HG03342 (cell line): Measurements from ENCODE around the gene ZNF383.
A peak's percentile ranks its signal among the peaks of the same experiment; 100 is the strongest.
"Not testable (repeated sequence)": the region's sequence is repeated elsewhere in the genome, so short reads cannot be mapped to it uniquely, and the experiment has no call there.

Experiments used
- ATAC-seq: cut with Tn5 transposase; IDR thresholded peaks from one replicate; pipeline ENCODE4 v1.9.1; 2021; ENCODE audit warnings: mild to moderate bottlenecking, moderate library complexity; ENCODE audit not compliant: unreplicated experiment

Gene ZNF383

DNA sequence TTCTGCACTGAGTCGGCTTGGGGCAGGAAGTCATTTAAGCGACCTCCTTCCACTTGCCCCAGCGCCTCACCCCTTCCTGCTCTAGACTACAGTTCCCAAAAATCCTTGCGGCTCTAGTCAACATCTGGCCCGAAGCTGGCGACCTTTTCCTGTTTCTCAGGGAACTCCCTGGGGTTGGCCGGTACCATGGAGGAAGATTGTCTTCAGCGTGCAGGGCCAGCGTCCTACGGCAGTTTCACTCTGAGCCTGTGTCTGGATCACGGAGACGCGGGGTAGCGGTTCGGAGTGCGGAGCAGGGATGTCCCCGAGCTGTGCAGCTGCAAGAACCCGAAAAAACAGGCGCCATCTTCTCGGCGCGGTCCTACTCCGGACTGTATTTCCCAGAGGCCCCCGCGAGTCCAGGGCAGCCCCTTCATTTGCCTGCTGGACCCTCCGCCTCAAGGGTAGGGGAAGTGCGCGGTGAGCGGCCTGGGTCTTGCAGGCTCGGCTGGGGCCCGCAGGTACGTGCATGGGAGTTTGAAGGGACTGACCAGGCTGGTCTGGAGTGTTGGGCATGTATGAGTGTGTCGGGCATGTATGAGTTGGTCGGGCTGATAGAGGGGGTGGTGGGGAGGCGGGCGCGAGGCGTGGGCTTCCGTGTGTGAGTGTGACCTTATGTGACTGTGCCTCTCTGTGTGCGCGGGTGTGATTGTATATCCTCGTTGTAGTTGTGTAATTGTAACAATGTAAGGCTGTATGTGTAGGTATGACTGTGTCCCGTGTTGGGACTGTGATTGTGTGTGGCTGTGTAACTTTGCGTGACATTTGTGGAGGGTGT lies at the start of gene ZNF383:
Gene ZNF383 (plus strand): TSS at position 440 of the 817 bp plus-strand sequence. CDS start 12,240 bp downstream, outside the sequence.
- peak; percentile 84 for ATAC-seq

DNA sequence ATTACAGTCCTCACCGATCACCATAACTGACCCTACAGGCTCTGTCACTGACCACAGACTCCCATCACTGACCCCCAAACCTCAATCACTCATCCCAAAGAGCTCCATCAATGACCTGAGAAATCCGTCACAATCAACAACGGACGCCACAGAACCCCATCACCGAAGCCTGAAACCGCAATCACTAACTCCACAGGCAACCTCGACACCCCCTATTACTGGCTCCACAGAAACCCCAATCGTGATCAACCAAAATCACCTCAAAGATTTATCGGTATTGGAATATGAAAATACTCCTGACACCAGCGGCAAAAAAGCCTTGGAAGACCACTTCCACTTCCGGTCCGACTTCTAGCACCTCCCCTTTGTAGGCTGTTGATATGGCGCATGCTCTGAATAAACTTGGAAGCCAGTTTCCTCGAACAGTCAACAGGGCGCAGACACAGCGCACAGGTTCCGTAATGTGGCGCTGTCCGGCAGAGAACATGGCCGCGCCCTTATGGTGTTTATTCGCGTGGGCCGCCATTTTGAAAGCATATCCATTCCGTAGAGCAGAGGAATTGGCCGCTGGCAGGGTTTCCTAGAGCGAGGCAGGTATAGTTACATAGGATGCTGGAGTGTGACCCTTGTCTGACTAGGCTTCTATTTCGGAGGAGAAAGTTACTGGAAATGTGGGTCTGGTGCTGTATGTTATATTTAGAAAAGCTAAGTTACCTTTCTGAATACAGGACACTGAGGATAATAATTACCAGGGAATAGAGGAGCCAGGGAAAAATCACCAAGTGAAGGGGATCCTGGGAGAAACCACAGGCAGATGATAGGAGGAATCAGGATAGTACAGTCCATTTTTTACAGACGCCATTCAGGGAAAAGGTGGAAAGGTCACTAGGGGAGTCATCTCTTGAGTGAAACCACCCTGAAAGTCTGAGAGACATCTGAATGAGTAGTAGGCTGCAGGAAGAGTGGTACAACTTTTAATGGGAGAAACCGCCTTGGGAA lies 45.3 kb upstream of the ZNF383 start, which contains the start of gene ZNF585A:
Gene ZNF585A (minus strand): TSS at position 328 of the 999 bp plus-strand sequence. CDS start 2,785 bp downstream, outside the sequence.
- peak; percentile 94 for ATAC-seq

DNA sequence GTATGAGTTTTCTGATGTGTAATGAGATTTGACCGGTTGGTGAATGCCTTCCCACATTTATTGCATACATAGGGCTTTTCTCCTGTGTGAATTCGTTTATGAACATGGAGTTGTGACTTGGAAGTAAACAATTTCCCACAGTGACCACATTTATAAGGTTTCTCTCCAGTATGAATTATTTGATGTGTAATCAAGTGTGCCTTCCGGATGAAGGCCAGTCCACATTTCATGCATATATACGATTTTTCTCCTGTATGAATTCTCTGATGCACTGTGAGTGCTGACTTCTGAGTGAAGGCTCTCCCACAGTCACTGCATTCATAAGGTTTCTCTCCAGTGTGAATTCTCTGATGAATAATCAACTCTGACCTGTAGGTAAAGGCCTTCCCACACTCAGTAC lies 31.9 kb upstream of the ZNF383 start:
- ATAC-seq = not testable (repeated sequence)

DNA sequence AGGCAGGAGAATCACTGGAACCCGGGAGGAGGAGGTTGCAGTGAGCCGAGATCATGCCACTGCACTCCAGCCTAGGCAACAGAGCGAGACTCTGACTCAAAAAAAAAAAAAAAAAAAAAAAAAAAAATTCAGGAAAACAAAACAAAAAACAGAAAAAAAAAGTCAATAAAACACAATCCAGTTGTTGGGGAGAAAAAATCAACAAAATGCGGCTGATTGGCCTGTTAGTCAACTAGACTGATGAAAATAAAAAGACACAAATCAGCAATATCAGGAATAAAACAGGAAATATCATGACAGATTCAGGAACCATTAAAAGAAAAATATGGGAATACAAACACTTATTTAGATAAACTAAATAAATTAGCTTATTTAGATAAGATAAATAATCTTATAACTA lies 22.8 kb upstream of the ZNF383 start:
- not testable (repeated sequence) for ATAC-seq

DNA sequence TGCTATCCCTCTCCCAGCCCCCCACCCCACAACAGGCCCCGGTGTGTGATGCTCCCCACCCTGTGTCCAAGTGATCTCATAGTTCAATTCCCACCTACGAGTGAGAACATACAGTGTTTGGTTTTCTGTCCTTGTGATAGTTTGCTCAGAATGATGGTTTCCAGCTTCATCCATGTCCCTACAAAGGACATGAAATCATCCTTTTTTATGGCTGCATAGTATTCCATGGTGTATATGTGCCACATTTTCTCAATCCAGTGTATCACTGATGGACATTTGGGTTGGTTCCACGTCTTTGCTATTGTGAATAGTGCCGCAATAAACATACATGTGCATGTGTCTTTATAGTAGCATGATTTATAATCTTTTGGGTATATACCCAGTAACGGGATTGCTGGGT lies 20.9 kb upstream of the ZNF383 start:
- ATAC-seq = not testable (repeated sequence)

DNA sequence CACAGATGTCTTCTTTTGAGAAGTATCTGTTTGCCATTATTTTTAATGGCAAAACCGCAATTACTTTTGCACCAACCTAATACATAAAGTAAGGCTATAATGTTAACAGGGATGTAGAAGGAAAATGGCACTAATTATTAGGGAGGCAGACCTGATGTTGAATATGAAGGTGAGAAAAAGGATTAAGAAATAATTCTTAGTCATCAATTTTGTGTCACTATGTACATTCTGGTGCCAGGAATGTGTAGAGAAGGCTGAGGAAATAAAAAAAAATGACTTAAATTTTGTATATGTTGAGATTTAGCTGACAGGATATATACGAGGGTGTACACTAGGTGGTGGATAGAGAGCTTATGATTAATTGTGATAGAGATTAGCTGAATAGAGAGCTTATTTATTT lies 20.2 kb upstream of the ZNF383 start:
- no peak for ATAC-seq

DNA sequence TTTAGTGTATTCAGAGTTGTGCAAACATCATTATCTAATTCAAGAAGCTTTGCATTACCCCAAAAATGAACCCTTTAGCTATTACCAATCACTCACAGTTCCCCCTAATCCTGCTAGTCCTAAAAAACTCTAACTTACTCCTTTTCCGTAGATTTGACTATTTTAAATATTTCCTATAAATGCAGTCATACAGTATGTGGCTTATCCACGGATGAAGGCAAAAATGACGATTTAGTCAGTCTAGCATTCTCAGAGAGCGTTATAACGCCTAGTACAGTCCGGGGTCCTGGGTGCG lies 587 bp upstream of the ZNF383 start:
- peak; percentile 1 for ATAC-seq

DNA sequence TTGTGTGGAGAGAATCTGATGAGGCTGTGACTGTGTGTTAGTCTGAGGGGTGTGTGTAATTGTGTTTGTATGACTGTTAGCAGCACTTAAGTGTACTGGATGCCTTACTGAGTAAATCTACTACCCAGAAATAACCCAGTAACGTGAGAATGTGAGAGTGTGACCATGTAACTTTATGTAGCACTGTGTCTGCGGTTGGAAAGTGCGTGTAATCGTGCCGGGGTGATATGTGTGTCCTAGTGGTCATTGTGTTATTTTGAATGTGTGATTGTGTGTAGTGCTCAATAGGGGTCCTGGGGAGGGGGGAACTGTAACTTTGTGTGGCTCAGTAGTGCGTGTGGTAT lies 550 bp downstream of the ZNF383 start:
- no peak for ATAC-seq

DNA sequence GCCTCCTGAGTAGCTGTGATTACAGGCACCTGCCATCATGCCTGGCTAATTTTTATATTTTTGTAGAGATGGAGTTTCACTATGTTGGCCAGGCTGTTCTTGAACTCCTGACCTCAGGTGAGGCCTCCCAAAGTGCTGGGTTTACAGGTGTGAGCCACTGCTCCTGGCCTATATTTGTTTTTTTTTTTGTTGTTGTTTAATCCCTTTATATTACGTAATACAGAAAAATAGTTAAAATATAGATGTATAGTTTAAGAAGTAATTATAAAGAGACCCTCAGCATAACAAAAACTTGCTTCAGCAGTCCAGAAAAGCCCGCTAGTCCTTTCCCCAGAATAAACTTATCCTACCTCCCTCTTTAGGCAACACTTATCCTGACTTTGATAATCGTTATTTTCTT lies 2.4 kb downstream of the ZNF383 start:
- no peak for ATAC-seq

DNA sequence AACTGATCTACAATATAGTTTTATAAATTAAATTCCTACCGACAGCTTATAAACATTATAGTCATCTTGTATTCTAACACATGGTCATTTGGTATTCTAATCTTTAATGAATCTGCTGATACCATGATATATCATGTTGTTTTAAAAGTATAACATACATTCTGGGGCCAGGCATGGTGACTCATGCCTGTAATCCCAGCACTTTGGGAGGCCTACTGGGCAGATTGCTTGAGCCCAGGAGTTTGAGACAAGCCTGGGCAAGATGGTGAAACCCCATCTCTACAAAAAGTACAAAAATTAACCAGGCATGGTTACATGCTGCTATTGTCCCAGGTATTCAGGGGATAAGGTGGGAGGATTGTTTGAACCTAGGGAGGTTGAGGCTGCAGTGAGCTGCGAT lies 3.1 kb downstream of the ZNF383 start:
- no peak for ATAC-seq

DNA sequence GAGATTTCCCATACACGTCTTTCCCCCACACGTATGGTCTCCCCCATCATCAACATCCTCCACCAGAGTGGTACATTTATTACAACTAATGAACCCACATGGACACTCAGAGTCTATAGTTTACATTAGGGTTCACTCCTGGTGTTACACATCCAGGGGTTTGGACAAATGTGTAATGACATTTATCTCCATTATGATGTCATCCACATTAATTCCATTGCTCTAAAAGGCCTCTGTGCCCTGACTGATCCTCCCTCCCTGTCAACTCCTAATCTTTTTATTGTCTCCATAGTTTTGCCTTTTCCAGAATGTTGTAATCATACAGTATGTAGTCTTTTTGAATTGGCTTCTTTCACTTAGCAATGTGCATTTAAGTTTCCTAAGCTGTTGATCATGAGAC lies 8.2 kb downstream of the ZNF383 start:
- no peak for ATAC-seq

DNA sequence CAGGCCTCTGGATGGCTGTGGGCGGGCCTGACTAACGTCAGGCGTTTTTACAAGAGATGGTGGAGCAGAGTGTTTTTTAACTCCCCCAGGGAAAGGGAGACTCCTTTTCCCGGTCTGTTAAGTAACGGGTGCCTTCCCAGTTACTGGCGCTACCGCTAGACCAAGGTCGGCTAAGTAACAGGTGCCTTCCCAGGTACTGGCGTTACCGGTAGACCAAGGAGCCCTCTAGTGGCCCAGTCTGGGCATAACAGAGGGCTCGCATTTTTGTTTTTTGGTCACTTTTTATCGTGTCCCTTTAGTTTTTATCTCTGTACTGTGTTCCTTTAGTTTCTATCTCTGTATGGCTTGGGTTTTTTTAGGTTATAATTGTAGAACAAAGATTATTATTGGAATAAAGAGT lies 10.0 kb downstream of the ZNF383 start:
- ATAC-seq = no peak

DNA sequence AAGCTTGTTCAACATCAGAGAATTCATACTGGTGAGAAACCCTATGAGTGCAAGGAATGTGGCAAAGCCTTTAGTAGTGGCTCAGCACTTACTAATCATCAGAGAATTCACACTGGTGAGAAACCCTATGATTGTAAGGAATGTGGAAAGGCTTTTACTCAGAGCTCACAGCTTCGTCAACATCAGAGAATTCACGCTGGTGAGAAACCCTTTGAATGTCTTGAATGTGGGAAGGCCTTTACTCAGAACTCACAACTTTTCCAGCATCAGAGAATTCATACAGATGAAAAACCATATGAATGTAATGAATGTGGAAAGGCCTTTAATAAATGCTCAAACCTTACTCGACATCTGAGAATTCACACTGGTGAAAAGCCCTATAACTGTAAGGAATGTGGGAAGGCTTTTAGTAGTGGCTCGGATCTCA lies 25.2 kb downstream of the ZNF383 start:
- no peak for ATAC-seq

DNA sequence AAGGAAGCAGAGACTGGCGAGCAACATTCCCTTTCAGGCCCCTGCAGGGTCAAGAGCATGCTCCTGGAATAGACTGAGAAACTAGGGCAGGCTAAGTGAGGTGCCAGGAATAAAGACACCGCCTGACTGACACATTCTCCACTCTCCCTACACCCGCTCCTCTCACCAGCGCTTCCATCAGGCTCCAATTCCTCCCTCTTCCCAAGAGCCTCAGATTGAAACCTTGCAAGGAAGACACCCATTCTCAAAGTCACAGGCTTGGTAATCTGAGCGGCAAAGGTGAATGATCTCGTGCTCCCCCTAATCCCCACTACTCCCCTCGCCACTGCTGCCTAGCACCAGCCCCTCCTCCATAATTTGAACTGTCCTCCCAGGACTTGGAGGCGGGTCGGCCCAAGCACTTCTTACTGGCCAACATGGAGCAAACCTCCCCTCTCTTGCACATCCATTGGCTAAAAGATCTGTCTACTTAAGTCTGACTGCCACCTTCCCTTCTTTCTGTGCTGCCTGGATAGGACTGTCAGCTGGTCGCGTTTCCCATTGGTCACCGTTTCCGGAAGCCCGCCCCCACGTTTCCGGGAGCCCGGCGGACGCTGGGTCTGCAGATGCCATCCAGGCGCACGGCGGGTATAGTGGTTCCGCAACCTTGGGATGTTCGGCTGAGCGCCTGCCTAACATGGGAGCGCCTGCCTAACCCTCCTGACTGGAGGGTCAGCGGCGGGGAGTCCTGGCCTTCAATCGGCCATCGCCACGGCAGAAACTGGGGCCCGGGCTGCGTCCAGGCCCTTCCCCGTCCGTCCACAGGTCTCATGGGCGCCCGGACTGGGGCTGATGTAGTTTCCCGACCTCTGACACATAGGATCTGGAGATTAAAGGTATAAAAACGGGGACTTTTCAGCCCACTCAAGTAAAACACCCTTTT lies 33.6 kb downstream of the ZNF383 start:
- no peak for ATAC-seq

DNA sequence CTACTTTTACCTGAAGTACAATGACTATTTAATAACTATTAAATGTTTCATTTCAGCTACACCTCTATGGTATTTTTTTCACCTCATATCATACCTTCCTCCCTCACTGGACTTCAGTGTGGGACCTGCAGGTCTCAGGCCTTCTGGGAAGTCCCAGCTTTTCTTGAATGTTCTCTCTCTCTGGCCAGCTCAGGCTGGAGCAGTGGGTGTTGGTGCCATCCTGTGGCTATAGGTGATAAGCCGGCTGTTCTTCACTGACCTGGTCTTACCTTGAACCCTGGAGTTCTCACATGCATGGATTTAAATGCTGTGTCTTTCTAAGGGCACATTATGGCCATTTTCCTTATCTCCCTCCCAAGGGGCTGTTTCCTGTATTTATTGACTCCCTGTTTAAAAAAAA lies 45.0 kb downstream of the ZNF383 start:
- not testable (repeated sequence) for ATAC-seq

DNA sequence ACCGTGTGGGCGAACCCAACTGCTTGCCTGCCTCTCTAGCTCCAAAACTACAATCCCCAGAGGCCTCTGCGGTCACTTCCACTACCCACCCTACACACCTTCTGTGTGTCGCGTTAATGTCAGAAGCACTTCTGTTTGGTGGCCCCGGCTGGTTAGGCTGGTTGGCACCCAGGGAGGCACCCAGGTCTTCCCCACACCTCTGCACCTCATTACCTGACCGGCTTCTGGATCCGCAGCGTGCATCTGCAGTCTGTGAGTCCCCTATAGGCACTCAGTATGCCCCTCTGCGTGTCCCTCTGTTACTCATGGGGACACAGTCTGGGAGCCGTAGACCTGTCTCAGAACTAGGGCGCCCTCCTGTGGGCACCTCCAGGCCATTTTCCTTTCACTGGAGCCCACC lies 49.0 kb downstream of the ZNF383 start:
- not testable (repeated sequence) for ATAC-seq

DNA sequence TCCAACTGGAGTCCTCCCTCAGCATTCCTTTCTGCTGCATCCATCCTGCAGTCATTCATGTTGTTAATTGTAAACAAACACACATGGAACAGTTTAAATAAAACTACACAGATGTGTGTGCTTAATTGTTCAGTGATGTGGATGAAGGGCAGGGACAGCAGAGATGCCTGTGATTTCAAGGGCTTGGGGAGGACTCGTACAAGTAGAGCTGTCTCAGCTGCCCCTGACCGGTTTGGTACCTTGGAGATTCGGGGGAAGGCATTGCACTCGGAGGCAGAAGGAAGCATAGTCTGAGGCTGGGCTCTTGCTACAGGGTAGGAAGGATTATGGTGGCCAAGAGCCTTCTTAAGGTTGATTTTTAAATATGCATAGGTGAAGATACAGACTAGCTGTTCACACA lies 49.7 kb downstream of the ZNF383 start:
- ATAC-seq = not testable (repeated sequence)

DNA sequence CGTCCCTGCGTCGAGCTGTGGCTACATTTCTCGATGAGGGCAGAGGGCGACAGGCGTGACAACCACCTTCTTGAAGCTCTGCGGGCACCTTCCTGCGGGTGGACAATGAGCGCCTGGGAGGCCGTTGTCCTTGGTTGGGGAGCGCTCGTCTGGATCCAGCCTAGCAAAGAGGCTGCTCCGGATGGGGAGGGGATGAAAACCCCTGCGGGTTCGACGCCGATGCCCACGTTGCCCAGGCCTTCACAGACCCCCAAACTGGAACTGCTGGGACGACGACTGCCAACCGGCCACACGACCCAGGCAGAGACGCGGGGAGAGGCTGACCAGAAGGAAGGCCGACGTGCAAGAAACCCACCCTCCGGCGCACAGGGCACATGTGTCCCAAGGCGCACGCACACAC lies 62.6 kb downstream of the ZNF383 start:
- ATAC-seq = not testable (repeated sequence)

DNA sequence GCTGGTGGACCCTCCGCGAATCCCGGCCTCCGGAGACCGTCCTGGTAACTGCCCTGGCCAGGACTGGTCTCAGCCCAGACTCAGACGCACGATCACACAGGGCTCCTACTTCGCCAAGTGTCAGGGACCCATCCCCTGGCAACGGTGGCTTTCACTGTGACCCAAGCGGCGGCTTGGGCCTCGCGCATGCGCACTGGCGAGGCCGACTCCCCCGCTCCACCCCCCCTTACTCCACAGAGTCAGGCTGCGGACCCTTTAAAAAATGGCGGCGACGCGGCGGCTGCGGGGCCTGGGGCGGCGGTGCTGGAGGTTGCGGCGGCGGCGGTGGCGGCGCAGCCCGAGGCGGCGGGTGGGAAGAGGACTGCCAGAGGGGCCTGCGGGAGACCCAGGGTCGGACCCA lies 66.0 kb downstream of the ZNF383 start:
- ATAC-seq = not testable (repeated sequence)

DNA sequence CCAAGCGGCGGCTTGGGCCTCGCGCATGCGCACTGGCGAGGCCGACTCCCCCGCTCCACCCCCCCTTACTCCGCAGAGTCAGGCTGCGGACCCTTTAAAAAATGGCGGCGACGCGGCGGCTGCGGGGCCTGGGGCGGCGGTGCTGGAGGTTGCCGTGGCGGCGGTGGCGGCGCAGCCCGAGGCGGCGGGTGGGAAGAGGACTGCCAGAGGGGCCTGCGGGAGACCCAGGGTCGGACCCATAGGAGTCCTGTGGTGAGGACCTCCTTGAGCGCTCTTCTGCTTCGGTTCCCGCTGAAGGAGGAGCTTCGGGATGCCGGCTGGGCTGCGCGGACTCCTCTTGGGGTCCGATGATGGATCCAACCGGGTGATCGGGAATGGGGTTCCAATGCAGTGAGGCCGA lies 71.2 kb downstream of the ZNF383 start:
- ATAC-seq = not testable (repeated sequence)
